Keratinocyte (primary cell): Measurements from ENCODE around the gene AGO3.

Experiments used
- CTCF ChIP-seq, 3 experiments: IDR thresholded peaks in 1 of 3; conservative IDR thresholded peaks in 1 of 3; optimal IDR thresholded peaks in 1 of 3; 2 replicates in 2 of 3; 3 replicates in 1 of 3; pipeline versions ENCODE3 to v1.5.1; 2011; ENCODE audit warnings: low read length in 3 of 3, mild to moderate bottlenecking in 3 of 3, moderate library complexity in 2 of 3, control low read depth in 1 of 3, inconsistent platforms in 1 of 3; ENCODE audit not compliant: insufficient read depth in 2 of 3; ENCODE audit errors: extremely low read depth in 1 of 3
- EZH2 ChIP-seq: IDR thresholded peaks from one replicate; pipeline ENCODE4 v1.6.1; 2012; ENCODE audit warnings: inconsistent platforms, mild to moderate bottlenecking, low read length, moderate library complexity

GRCh38 chr1:36070349-36070748, 139.4 kb downstream of the AGO3 start:
- TF ChIP-seq CTCF (optimal IDR thresholded peaks at IDR 0.05 in 1 of 3, IDR thresholded peaks at IDR 0.05 in 1 of 3, conservative IDR thresholded peaks at IDR 0.05 in 1 of 3; ENCODE audit: extremely low read depth in 1 of 3, insufficient read depth in 2 of 3, low read length in 3 of 3) (no peak), EZH2 (no peak)
